ENCODE results near the gene XRN1. TPM values are rescaled to one million over a fixed set of nuclear protein-coding genes. Genes with fewer than 3 reads are reported as not detected.

The XRN1 gene
- total and polyA plus RNA-seq, 7 donors = 5.4 to 45.7 (median 29.5) TPM

DNA sequence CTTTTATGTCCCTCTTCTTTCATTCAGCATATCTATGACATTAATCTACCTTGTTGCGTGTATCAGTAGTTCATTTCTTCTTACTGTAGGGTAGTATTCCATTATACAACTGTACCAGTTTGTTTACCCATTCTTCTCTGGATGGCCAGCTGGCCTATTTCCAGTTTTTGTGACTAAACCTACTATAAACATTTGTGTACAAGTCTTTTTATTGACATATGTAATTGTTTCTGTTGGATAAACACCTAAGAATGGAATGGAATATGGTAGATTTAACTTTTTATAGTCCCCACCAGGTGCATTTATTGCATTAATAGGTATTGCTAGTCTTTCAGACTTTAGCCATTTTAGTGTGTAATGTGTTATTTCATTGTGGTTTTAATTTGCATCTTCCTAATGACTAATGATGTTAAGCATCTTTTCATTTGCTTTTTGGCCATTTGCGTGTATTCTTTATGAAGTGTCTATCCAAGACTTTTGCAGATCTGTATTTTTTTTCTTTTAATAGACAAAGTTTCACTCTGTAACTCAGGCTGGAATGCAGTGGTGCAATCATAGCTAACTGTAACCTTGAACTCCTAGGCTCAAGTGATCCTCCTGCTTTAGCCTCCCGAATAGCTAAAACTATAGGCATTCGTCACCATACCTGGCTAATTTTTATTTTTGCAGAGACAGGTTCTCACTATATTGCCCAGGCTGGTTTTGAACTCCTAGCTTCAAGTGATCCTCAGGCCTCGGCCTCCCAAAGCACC lies 41.9 kb upstream of the XRN1 start:
- DNase-seq = no peak
- Histone ChIP-seq H3K27ac (no peak overlapping the region), H3K9me3 (no peaks in the 10 kb centered on the region), H3K4me3 (no peak overlapping the region), H3K4me1 (no peaks in the 10 kb centered on the region), H3K36me3 (peaks cover 0 to 85% (median 17%) of the 10 kb centered on the region in 4 donors), H3K27me3 (no peaks in the 10 kb centered on the region)
- 97 to 99% methylated on average over 5 of the region's 5 CpGs for WGBS, 2 donors
- TF ChIP-seq CTCF (IDR thresholded peaks at IDR 0.05) (no peak), POLR2A (IDR thresholded peaks at IDR 0.05) (no peak), POLR2AphosphoS5 (IDR thresholded peaks at IDR 0.05) (no peak), EP300 (IDR thresholded peaks at IDR 0.05) (no peak)
- intact Hi-C loops (cut with DNase I) = no loop called here

DNA sequence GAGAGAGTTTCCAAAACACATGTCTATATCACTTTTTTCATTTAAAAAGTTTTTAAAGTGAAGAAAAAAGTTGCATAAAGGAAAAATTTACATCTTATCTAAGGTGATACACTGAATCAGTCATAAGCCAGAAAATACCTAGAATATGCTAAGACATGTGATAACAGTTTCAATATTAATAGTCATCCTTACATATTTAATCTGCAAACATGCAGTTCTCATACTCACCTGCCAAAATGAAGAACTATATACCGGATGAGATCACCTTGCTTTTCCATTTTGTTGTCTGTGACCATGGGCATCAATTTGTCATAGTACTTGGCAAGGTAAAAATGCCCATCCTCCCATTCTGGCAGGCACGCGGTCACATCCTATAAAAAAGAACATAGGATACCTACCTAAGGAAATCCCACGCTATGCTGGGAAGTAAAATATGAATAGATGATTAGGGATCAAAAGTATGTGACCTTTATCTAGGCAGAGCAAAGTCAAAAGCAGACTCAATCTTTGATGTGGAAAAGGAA lies 37.1 kb upstream of the XRN1 start:
- TF ChIP-seq POLR2A (IDR thresholded peaks at IDR 0.05) (no peak), POLR2AphosphoS5 (IDR thresholded peaks at IDR 0.05) (no peak), EP300 (IDR thresholded peaks at IDR 0.05) (no peak), CTCF (IDR thresholded peaks at IDR 0.05) (no peak)
- H3K4me1 ChIP-seq = no peaks in the 10 kb centered on the region
- peaks cover 0 to 92% (median 27%) of the 10 kb centered on the region in 4 donors for H3K36me3 ChIP-seq
- peaks cover 0 to 11% (median 7%) of the 10 kb centered on the region in 4 donors for H3K9me3 ChIP-seq
- no peak overlapping the region for H3K27ac ChIP-seq
- H3K27me3 ChIP-seq = no peaks in the 10 kb centered on the region
- H3K4me3 ChIP-seq = no peak overlapping the region
- intact Hi-C loops (cut with DNase I) = no loop called here
- no peak for DNase-seq
- 95 to 97% methylated on average over 4 of the region's 4 CpGs for WGBS, 2 donors

DNA sequence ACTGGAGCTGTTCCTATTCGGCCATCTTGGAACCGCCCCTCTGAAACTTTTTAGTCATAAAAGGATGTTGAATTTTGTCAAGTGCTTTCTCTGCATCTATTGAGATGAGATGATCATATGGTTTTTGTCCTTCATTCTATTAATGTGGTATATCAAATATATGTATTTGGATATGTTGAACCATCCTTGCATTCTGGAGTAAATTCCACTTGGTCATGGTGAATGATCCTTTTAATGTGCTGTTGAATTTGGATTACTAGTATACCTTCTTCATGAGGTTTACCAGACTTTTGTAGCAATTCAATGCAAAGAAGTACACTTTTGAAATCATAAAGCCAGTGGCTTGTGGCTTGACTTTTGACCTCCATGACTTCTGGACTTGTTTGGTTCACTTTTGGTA lies 33.4 kb upstream of the XRN1 start:
- WGBS, 2 donors = 99 to 100% methylated on average over 2 of the region's 2 CpGs

DNA sequence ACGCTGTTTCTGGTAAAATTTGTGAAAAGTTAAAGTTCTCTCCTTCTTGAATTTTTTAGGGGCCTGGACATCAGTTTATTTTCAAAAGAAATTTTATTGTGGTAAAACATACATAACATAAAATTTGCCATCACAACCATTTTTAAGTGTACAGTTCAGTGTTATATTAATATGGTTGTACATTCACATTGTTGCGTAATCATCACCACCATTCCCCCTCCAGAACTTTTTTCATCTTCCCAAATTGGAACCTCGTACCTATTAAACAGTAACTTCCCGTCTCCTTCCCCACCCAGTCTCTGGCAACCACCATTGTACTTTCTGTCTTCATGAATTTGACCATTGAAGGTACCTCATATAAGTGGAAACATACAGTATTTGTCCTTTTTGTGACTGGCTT lies 23.0 kb upstream of the XRN1 start:
- TF ChIP-seq POLR2A (IDR thresholded peaks at IDR 0.05) (no peak), CTCF (IDR thresholded peaks at IDR 0.05) (no peak), POLR2AphosphoS5 (IDR thresholded peaks at IDR 0.05) (no peak)
- intact Hi-C loops (cut with DNase I) = no loop called here
- Histone ChIP-seq H3K36me3 (peaks cover 0 to 13% (median 0%) of the 10 kb centered on the region in 4 donors), H3K4me3 (no peak overlapping the region), H3K27ac (no peak overlapping the region), H3K27me3 (no peaks in the 10 kb centered on the region), H3K9me3 (peaks cover 0 to 5% (median 0%) of the 10 kb centered on the region in 4 donors), H3K4me1 (no peaks in the 10 kb centered on the region)
- 97% methylated on average over 4 of the region's 4 CpGs for WGBS, 2 donors
- no peak for DNase-seq

More for the DNA sequence above, 33.4 kb upstream of the XRN1 start:
- Histone ChIP-seq H3K36me3 (peaks cover 0 to 58% (median 16%) of the 10 kb centered on the region in 4 donors), H3K4me3 (no peak overlapping the region), H3K9me3 (peaks cover 0 to 11% (median 7%) of the 10 kb centered on the region in 4 donors), H3K27ac (no peak overlapping the region), H3K27me3 (no peaks in the 10 kb centered on the region), H3K4me1 (no peaks in the 10 kb centered on the region)
- intact Hi-C loops (cut with DNase I) = no loop called here
- DNase-seq = no peak
- no peak for TF ChIP-seq EP300 (IDR thresholded peaks at IDR 0.05)
- no peak for TF ChIP-seq POLR2AphosphoS5 (IDR thresholded peaks at IDR 0.05)
- TF ChIP-seq POLR2A (IDR thresholded peaks at IDR 0.05) = no peak
- no peak for TF ChIP-seq CTCF (IDR thresholded peaks at IDR 0.05)
